CD14-positive monocyte (primary cell): ENCODE measurements around the gene GXYLT1. TPM values are rescaled to one million over a fixed set of nuclear protein-coding genes. Genes with fewer than 3 reads are reported as not detected.
A peak's percentile ranks its signal among the peaks of the same experiment; 100 is the strongest.

Source experiments
- DNase-seq, 3 donors: peaks; one replicate each; pipeline ENCODE4 v3.0.0-alpha.2; 2011 to 2022
- H2AFZ ChIP-seq: 2 replicates; pipeline ENCODE4 v1.6.0; 2012; ENCODE audit warnings: mild to moderate bottlenecking, low read depth, low read length, inconsistent platforms; ENCODE audit not compliant: insufficient read depth, poor library complexity, severe bottlenecking
- H3K27ac ChIP-seq, 2 donors: 1 replicate in 1 of 2; 2 replicates in 1 of 2; pipeline ENCODE4 v1.5.1; 2012 to 2013; ENCODE audit warnings: low read length in 2 of 2, control low read depth in 1 of 2, inconsistent platforms in 1 of 2, low read depth in 1 of 2, mild to moderate bottlenecking in 1 of 2
- H3K27me3 ChIP-seq, 2 donors: one replicate each; pipeline versions ENCODE4 v1.6.0 to v1.6.1; 2011 to 2013; ENCODE audit warnings: low read length in 2 of 2; ENCODE audit not compliant: control insufficient read depth in 2 of 2, insufficient read depth in 2 of 2
- H3K36me3 ChIP-seq, 2 donors: replicated peaks in 1 of 2; 1 replicate in 1 of 2; 2 replicates in 1 of 2; pipeline versions ENCODE4 v1.5.1 to v1.6.1; 2012 to 2013; ENCODE audit warnings: low read length in 2 of 2, control low read depth in 1 of 2, inconsistent platforms in 1 of 2, mild to moderate bottlenecking in 1 of 2; ENCODE audit not compliant: insufficient read depth in 2 of 2, control insufficient read depth in 1 of 2
- H3K4me1 ChIP-seq, 2 donors: 1 replicate in 1 of 2; 2 replicates in 1 of 2; pipeline versions ENCODE4 v1.5.1 to v1.6.1; 2012 to 2013; ENCODE audit warnings: low read length in 2 of 2, control low read depth in 1 of 2, inconsistent platforms in 1 of 2, mild to moderate bottlenecking in 1 of 2, moderate library complexity in 1 of 2; ENCODE audit not compliant: insufficient read depth in 2 of 2, control insufficient read depth in 1 of 2
- H3K4me2 ChIP-seq: replicated peaks from 2 replicates; pipeline ENCODE3; 2012; ENCODE audit warnings: low read length, moderate library complexity, mild to moderate bottlenecking; ENCODE audit not compliant: poor library complexity, severe bottlenecking; ENCODE audit errors: extremely low read depth
- H3K4me3 ChIP-seq, 3 experiments: fragments of 200-600 bp in 1 of 3; sonication (generic) in 1 of 3; replicated peaks in 1 of 3; 1 replicate in 2 of 3; 2 replicates in 1 of 3; pipeline ENCODE4 v1.5.1; 2011 to 2013; ENCODE audit warnings: low read length in 3 of 3, mild to moderate bottlenecking in 3 of 3, control low read depth in 2 of 3, low read depth in 2 of 3, inconsistent platforms in 1 of 3, moderate library complexity in 1 of 3
- H3K79me2 ChIP-seq: 2 replicates; pipeline ENCODE4 v1.6.0; 2012; ENCODE audit warnings: mild to moderate bottlenecking, control low read depth, inconsistent platforms, low read length, moderate library complexity; ENCODE audit not compliant: insufficient read depth
- H3K9ac ChIP-seq: 2 replicates; pipeline ENCODE4 v1.6.0; 2017; ENCODE audit warnings: low read length, mild to moderate bottlenecking; ENCODE audit not compliant: insufficient read depth, poor library complexity, severe bottlenecking
- H3K9me3 ChIP-seq, 2 donors: replicated peaks in 1 of 2; 1 replicate in 1 of 2; 2 replicates in 1 of 2; pipeline versions ENCODE4 v1.5.1 to v1.6.1; 2012 to 2013; ENCODE audit warnings: low read length in 2 of 2, control low read depth in 1 of 2; ENCODE audit not compliant: control insufficient read depth in 1 of 2, insufficient read depth in 1 of 2
- H4K20me1 ChIP-seq: 2 replicates; pipeline ENCODE4 v1.6.0; 2012; ENCODE audit warnings: mild to moderate bottlenecking, low read length, control low read depth, moderate library complexity; ENCODE audit not compliant: insufficient read depth
- H3K27ac Mint-ChIP-seq, 7 donors: one replicate each; pipeline ENCODE4 v1.8.0; 2020; ENCODE audit warnings: mild to moderate bottlenecking in 7 of 7, mixed read lengths in 7 of 7, moderate library complexity in 6 of 7, inconsistent platforms in 2 of 7
- H3K27me3 Mint-ChIP-seq, 3 donors: one replicate each; pipeline ENCODE4 v1.8.0; 2021 to 2022; ENCODE audit warnings: low read depth in 3 of 3, mild to moderate bottlenecking in 3 of 3, mixed read lengths in 3 of 3, moderate library complexity in 3 of 3, inconsistent platforms in 1 of 3
- H3K36me3 Mint-ChIP-seq, 2 donors: one replicate each; pipeline ENCODE4 v1.8.0; 2020; ENCODE audit warnings: mixed read lengths in 2 of 2, inconsistent platforms in 1 of 2, mild to moderate bottlenecking in 1 of 2
- H3K4me1 Mint-ChIP-seq: one replicate; pipeline ENCODE4 v1.8.0; 2020; ENCODE audit warnings: mild to moderate bottlenecking, mixed read lengths
- H3K4me3 Mint-ChIP-seq, 2 donors: one replicate each; pipeline ENCODE4 v1.8.0; 2020; ENCODE audit warnings: mild to moderate bottlenecking in 2 of 2, mixed read lengths in 2 of 2, moderate library complexity in 1 of 2
- H3K9me3 Mint-ChIP-seq, 7 donors: one replicate each; pipeline ENCODE4 v1.8.0; 2020 to 2022; ENCODE audit warnings: mixed read lengths in 7 of 7, mild to moderate bottlenecking in 6 of 7, moderate library complexity in 6 of 7, inconsistent platforms in 2 of 7
- whole genome bisulfite sequencing: methylation state at CpG from one replicate; pipeline ENCODE4 v1.1.5; 2013; ENCODE audit warnings: missing lambda C conversion rate; ENCODE audit not compliant: insufficient coverage; 5-methylcytosine and 5-hydroxymethylcytosine counted together
- intact Hi-C, 2 donors: fragments of 100-400 bp; cut with micrococcal nuclease; formaldehyde crosslinking; loops; one replicate each; pipeline versions ENCODE4 v1.15.0 to v1.15.1; 2023
- polyA plus RNA-seq, 3 donors: library from polyadenylated mRNA; depleted of rRNA in 1 of 3; unstranded in 2 of 3; stranded (reverse) in 1 of 3; fragments of 300-500 nt in 2 of 3; fragments of >200 nt in 1 of 3; fragmentation: Illumina TruSeq in 2 of 3; gene quantifications; 1 replicate in 2 of 3; 2 replicates in 1 of 3; pipeline ENCODE4 v1.2.3, GENCODE V29; 2012 to 2021
- TF ChIP-seq, protein P1 (sequence below): fragments of 200-600 bp; IDR thresholded peaks from one replicate; pipeline ENCODE4 v1.8.0; 2022; ENCODE audit warnings: antibody characterized with exemption, mild to moderate bottlenecking

The GXYLT1 gene
- polyA plus RNA-seq, 3 donors, result 2.5 to 7.1 (median 4.9) TPM

DNA sequence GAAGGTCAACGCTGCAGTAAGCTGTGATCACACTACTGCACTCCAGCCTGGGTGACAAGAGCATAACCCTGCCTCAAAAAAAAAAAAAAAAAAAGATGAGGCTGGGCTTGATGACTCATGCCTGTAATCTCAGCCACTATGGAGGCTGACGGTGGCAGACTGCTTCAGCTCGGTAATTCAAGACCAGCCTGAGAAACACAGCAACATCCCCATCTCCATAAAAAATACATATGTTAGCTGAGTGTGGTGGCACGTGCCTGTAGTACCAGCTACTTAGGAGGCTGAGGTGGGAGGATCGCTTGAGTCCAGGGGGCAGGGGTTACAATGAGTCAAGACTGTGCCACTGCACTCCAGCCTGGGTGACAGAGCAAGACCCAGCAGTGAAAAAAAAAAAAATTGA, 50.4 kb downstream of the GXYLT1 start:
- peaks cover 0 to 66% of the 10 kb centered on the region in 2 donors for H3K36me3 ChIP-seq
- peaks cover 5 to 10% of the 10 kb centered on the region in 2 donors for H3K4me1 ChIP-seq
- H3K9me3 Mint-ChIP-seq, result peaks cover 0 to 2% (median 0%) of the 10 kb centered on the region in 7 donors
- H3K4me2 ChIP-seq, result no peak overlapping the region
- 100% methylated on average over 1 of the region's 5 CpGs for WGBS
- TF ChIP-seq, protein P1, sequence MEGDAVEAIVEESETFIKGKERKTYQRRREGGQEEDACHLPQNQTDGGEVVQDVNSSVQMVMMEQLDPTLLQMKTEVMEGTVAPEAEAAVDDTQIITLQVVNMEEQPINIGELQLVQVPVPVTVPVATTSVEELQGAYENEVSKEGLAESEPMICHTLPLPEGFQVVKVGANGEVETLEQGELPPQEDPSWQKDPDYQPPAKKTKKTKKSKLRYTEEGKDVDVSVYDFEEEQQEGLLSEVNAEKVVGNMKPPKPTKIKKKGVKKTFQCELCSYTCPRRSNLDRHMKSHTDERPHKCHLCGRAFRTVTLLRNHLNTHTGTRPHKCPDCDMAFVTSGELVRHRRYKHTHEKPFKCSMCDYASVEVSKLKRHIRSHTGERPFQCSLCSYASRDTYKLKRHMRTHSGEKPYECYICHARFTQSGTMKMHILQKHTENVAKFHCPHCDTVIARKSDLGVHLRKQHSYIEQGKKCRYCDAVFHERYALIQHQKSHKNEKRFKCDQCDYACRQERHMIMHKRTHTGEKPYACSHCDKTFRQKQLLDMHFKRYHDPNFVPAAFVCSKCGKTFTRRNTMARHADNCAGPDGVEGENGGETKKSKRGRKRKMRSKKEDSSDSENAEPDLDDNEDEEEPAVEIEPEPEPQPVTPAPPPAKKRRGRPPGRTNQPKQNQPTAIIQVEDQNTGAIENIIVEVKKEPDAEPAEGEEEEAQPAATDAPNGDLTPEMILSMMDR, result no peak
- H3K27ac ChIP-seq, result no peak overlapping the region
- H3K4me3 ChIP-seq, result no peak overlapping the region
- no peaks in the 10 kb centered on the region for H4K20me1 ChIP-seq
- no peak overlapping the region for H2AFZ ChIP-seq
- H3K27me3 ChIP-seq, result no peaks in the 10 kb centered on the region
- DNase-seq, result peak in 1 of 3 donors; percentile 4
- H3K4me1 Mint-ChIP-seq, result peaks cover 20% of the 10 kb centered on the region
- H3K27ac Mint-ChIP-seq, result peak overlapping the region in 2 of 7 donors; percentile 43 to 67
- intact Hi-C loops, result no loop called here
- no peaks in the 10 kb centered on the region for H3K9me3 ChIP-seq
- peaks cover 38 to 45% of the 10 kb centered on the region in 2 donors for H3K36me3 Mint-ChIP-seq
- peaks cover 0 to 2% (median 0%) of the 10 kb centered on the region in 3 donors for H3K27me3 Mint-ChIP-seq
- H3K9ac ChIP-seq, result no peak overlapping the region
- H3K79me2 ChIP-seq, result no peaks in the 10 kb centered on the region
- no peak overlapping the region for H3K4me3 Mint-ChIP-seq

DNA sequence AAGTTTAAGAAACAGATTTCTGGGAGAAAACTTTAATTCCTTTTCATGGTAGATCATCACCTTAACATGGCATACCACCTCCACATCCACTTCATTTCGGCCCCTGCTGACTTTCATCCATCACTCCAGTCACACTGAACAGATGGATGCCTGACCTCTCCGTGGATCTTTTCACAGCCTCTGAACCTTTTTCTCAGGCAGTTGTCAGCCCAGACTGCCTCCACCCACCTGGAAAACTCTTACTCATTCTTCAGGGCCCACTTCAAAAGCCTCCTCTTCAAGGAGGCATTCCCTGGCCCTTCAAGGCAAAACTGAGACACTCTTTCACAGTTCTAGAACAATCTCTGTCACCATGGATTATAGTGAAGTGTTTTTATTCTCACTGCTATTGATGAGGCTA, 52.9 kb downstream of the GXYLT1 start:
- Mint-ChIP-seq H3K9me3 (peaks cover 0 to 1% (median 0%) of the 10 kb centered on the region in 7 donors), H3K36me3 (peaks cover 45 to 59% of the 10 kb centered on the region in 2 donors), H3K27me3 (peaks cover 0 to 2% (median 2%) of the 10 kb centered on the region in 3 donors), H3K4me3 (no peak overlapping the region), H3K27ac (peak overlapping the region in 4 of 7 donors; percentile 22 to 73 (median 35)), H3K4me1 (peaks cover 9% of the 10 kb centered on the region)
- H3K27me3 ChIP-seq, result no peaks in the 10 kb centered on the region
- no peak for DNase-seq
- WGBS, result 100% methylated on average over 2 of the region's 2 CpGs
- H3K36me3 ChIP-seq, result peaks cover 4 to 72% of the 10 kb centered on the region in 2 donors
- intact Hi-C loops, result no loop called here
- no peak overlapping the region for H2AFZ ChIP-seq
- H3K4me1 ChIP-seq, result peaks cover 2 to 6% of the 10 kb centered on the region in 2 donors
- no peak overlapping the region for H3K4me3 ChIP-seq
- no peaks in the 10 kb centered on the region for H3K79me2 ChIP-seq
- H3K27ac ChIP-seq, result no peak overlapping the region
- TF ChIP-seq, protein P1, result no peak
- no peaks in the 10 kb centered on the region for H3K9me3 ChIP-seq
- no peak overlapping the region for H3K4me2 ChIP-seq
- H4K20me1 ChIP-seq, result no peaks in the 10 kb centered on the region
- H3K9ac ChIP-seq, result no peak overlapping the region
